NT2/D1 (cell line): Measurements from ENCODE around the gene YAP1.

Source experiments
- SUZ12 ChIP-seq: IDR thresholded peaks from 2 replicates; pipeline ENCODE4 v1.6.1; 2011; ENCODE audit not compliant: insufficient read length, insufficient read depth; ENCODE audit errors: extremely low read depth
- YY1 ChIP-seq: IDR thresholded peaks from 2 replicates; pipeline ENCODE4 v1.6.1; 2011; ENCODE audit not compliant: insufficient read length, insufficient read depth

DNA sequence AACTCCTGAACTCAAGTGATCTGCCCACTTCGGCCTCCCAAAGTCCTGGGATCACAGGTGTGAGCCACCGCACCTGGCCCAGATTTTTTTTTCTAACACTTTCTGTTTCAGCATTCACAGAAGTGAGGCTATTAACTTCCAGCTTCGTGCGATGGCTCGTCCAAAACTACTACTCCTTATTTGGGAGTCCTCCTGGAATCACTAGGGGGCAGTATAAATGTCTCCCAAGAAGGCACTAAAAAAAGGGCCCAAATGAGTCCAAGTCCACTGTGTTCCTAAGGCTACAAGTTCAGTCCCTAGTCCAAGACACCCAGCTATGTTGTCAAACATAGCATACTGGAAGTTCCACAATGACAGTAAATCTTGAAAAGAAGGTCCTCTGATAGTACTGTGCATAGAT is 143.8 kb downstream of the YAP1 start:
- TF ChIP-seq SUZ12 (no peak), YY1 (no peak)
